Neuronal stem cell (in vitro differentiated cells): Measurements from ENCODE around the gene GALNTL6.

Experiments used
- DNase-seq: peaks from one replicate; pipeline ENCODE4 v3.0.0-alpha.2; 2013; ENCODE audit warnings: low spot score
- H2AFZ ChIP-seq: one replicate; pipeline ENCODE4 v1.6.1; 2013; ENCODE audit warnings: mild to moderate bottlenecking, low read length, inconsistent platforms
- H2AK5ac ChIP-seq: 2 replicates; pipeline ENCODE4 v1.6.1; 2013; ENCODE audit warnings: low read depth, mild to moderate bottlenecking, inconsistent platforms, low read length, moderate library complexity, mixed read lengths
- H2BK120ac ChIP-seq: 2 replicates; pipeline ENCODE4 v1.6.1; 2013; ENCODE audit warnings: low read depth, mild to moderate bottlenecking, inconsistent platforms, low read length, moderate library complexity, mixed read lengths
- H2BK12ac ChIP-seq: one replicate; pipeline ENCODE4 v1.6.1; 2013; ENCODE audit warnings: low read length, inconsistent platforms
- H2BK15ac ChIP-seq: 2 replicates; pipeline ENCODE4 v1.6.1; 2013; ENCODE audit warnings: mild to moderate bottlenecking, low read length, inconsistent platforms, mixed read lengths
- H2BK5ac ChIP-seq: one replicate; pipeline ENCODE4 v1.6.1; 2013; ENCODE audit warnings: inconsistent platforms, mild to moderate bottlenecking, low read length, moderate library complexity
- H3K14ac ChIP-seq: one replicate; pipeline ENCODE4 v1.6.1; 2013; ENCODE audit warnings: low read length, inconsistent platforms
- H3K18ac ChIP-seq: 2 replicates; pipeline ENCODE4 v1.6.1; 2013; ENCODE audit warnings: low read length, inconsistent platforms
- H3K23ac ChIP-seq: 2 replicates; pipeline ENCODE4 v1.6.1; 2013; ENCODE audit warnings: low read depth, mild to moderate bottlenecking, mixed read lengths, low read length, inconsistent platforms; ENCODE audit not compliant: poor library complexity
- H3K27ac ChIP-seq: replicated peaks from 3 replicates; pipeline ENCODE4 v1.5.1; 2013; ENCODE audit warnings: low read length, inconsistent platforms
- H3K27me3 ChIP-seq, 3 experiments: 2 replicates each; pipeline ENCODE4 v1.6.1; 2013; ENCODE audit warnings: low read length in 3 of 3, mild to moderate bottlenecking in 2 of 3, inconsistent platforms in 1 of 3, low read depth in 1 of 3, mixed read lengths in 1 of 3, moderate library complexity in 1 of 3; ENCODE audit not compliant: control insufficient read depth in 3 of 3, insufficient read depth in 3 of 3
- H3K36me3 ChIP-seq, 2 donors: replicated peaks in 1 of 2; 2 replicates each; pipeline ENCODE4 v1.6.1; 2013; ENCODE audit warnings: low read length in 2 of 2; ENCODE audit not compliant: control insufficient read depth in 2 of 2, insufficient read depth in 2 of 2
- H3K4ac ChIP-seq: 2 replicates; pipeline ENCODE4 v1.6.1; 2013; ENCODE audit warnings: inconsistent platforms, mild to moderate bottlenecking, low read length, moderate library complexity
- H3K4me1 ChIP-seq, 2 donors: 1 replicate in 1 of 2; 2 replicates in 1 of 2; pipeline ENCODE4 v1.6.1; 2013; ENCODE audit warnings: low read length in 2 of 2, low read depth in 1 of 2; ENCODE audit not compliant: control insufficient read depth in 2 of 2, insufficient read depth in 1 of 2
- H3K4me2 ChIP-seq: one replicate; pipeline ENCODE4 v1.6.1; 2013; ENCODE audit warnings: mild to moderate bottlenecking, low read length, inconsistent platforms; ENCODE audit not compliant: insufficient read depth, poor library complexity, severe bottlenecking
- H3K4me3 ChIP-seq, 2 donors: 2 replicates each; pipeline ENCODE4 v1.5.1; 2013; ENCODE audit warnings: low read length in 2 of 2, mild to moderate bottlenecking in 2 of 2, inconsistent platforms in 1 of 2, moderate library complexity in 1 of 2
- H3K79me1 ChIP-seq: one replicate; pipeline ENCODE4 v1.6.1; 2013; ENCODE audit warnings: low read depth, mild to moderate bottlenecking, inconsistent platforms, low read length, moderate library complexity
- H3K9ac ChIP-seq: one replicate; pipeline ENCODE4 v1.6.1; 2013; ENCODE audit warnings: mild to moderate bottlenecking, low read depth, low read length, inconsistent platforms; ENCODE audit not compliant: poor library complexity
- H3K9me3 ChIP-seq, 2 donors: replicated peaks in 1 of 2; 2 replicates each; pipeline versions ENCODE3 to v1.6.1; 2013; ENCODE audit warnings: low read length in 2 of 2, mild to moderate bottlenecking in 2 of 2, inconsistent platforms in 1 of 2, low read depth in 1 of 2, mixed read lengths in 1 of 2, moderate library complexity in 1 of 2; ENCODE audit not compliant: control insufficient read depth in 2 of 2, insufficient read depth in 1 of 2
- H4K8ac ChIP-seq: one replicate; pipeline ENCODE4 v1.6.1; 2013; ENCODE audit warnings: low read depth, mild to moderate bottlenecking, inconsistent platforms, low read length, moderate library complexity
- H4K91ac ChIP-seq: one replicate; pipeline ENCODE4 v1.6.1; 2013; ENCODE audit warnings: low read length, low read depth, mild to moderate bottlenecking, inconsistent platforms; ENCODE audit not compliant: poor library complexity
- WGBS, 2 donors: extraction: QIAGEN DNeasy Blood & Tissue Kit; methylation state at CpG; one replicate each; pipeline ENCODE4 v1.1.7; 2013; ENCODE audit warnings: missing lambda C conversion rate in 2 of 2, mixed read lengths in 1 of 2; ENCODE audit not compliant: insufficient read length in 2 of 2, insufficient replicate concordance in 1 of 2; ENCODE audit errors: extremely low coverage in 2 of 2; 5-methylcytosine and 5-hydroxymethylcytosine counted together

The GALNTL6 gene

DNA sequence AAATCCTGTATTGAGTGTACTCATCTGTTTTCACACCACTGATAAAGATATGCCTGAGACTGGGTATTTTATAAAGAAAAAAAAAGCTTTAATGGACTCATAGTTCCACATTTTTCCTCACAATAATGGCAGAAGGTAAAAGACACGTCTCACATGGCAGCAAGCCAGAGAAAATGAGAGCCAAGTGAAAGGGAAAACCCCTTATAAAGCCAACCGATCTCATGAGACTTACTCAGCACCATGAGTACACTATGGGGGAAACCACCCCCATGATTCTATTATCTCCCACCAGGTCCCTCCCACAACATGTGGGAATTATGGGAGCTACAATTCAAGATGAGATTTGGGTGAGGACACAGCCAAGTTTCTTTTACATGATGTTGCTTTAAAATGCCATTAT lies 171.9 kb downstream of the GALNTL6 start:
- H4K91ac ChIP-seq: no peak overlapping the region
- H3K27me3 ChIP-seq: no peaks in the 10 kb centered on the region
- H2BK120ac ChIP-seq: no peak overlapping the region
- H3K4me3 ChIP-seq: no peak overlapping the region
- H3K4ac ChIP-seq: no peak overlapping the region
- H3K79me1 ChIP-seq: no peaks in the 10 kb centered on the region
- no CpG with 5 or more reads among the region's 2 CpGs for WGBS, 2 donors
- no peaks in the 10 kb centered on the region for H3K36me3 ChIP-seq
- H3K9ac ChIP-seq: no peak overlapping the region
- no peak for DNase-seq
- H3K4me2 ChIP-seq: no peak overlapping the region
- H3K27ac ChIP-seq: no peak overlapping the region
- no peak overlapping the region for H2BK12ac ChIP-seq
- H2BK15ac ChIP-seq: no peak overlapping the region
- H3K14ac ChIP-seq: no peak overlapping the region
- H4K8ac ChIP-seq: no peak overlapping the region
- H3K23ac ChIP-seq: no peak overlapping the region
- H3K9me3 ChIP-seq: no peaks in the 10 kb centered on the region
- H2AFZ ChIP-seq: no peak overlapping the region
- H3K18ac ChIP-seq: no peak overlapping the region
- H3K4me1 ChIP-seq: peaks cover 2% of the 10 kb centered on the region in 2 donors
- no peak overlapping the region for H2BK5ac ChIP-seq
- no peak overlapping the region for H2AK5ac ChIP-seq

DNA sequence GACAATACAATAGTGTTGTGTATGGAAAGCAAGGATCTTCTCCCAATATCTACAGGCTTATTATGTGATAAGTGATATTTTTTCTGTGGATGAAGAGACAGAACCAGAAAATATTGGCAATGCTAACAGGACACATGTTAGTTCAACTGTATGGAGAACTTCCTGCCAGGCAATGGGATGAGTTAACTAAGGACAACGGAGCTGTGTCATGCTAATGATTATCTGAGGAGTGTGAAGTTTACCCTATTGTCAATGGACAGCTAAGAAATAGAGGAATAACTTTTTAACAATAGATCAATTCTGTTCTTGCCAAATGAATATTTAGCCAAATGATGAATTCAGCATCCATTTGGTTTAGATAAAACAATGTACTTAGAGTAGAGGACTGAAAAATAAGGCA lies 180.0 kb downstream of the GALNTL6 start:
- no peak overlapping the region for H2BK5ac ChIP-seq
- H3K79me1 ChIP-seq: no peaks in the 10 kb centered on the region
- no peak overlapping the region for H2AFZ ChIP-seq
- H3K27me3 ChIP-seq: no peaks in the 10 kb centered on the region
- H3K14ac ChIP-seq: no peak overlapping the region
- H3K4ac ChIP-seq: no peak overlapping the region
- WGBS, 2 donors: no CpG with 5 or more reads among the region's 1 CpG
- DNase-seq: no peak
- no peak overlapping the region for H2BK15ac ChIP-seq
- no peak overlapping the region for H4K91ac ChIP-seq
- no peak overlapping the region for H3K4me3 ChIP-seq
- no peak overlapping the region for H3K4me2 ChIP-seq
- no peak overlapping the region for H3K27ac ChIP-seq
- no peak overlapping the region for H2BK12ac ChIP-seq
- peaks cover 0 to 4% of the 10 kb centered on the region in 2 donors for H3K4me1 ChIP-seq
- no peaks in the 10 kb centered on the region for H3K36me3 ChIP-seq
- H2BK120ac ChIP-seq: no peak overlapping the region
- H3K18ac ChIP-seq: no peak overlapping the region
- H2AK5ac ChIP-seq: no peak overlapping the region
- H3K9ac ChIP-seq: no peak overlapping the region
- peaks cover 0 to 3% of the 10 kb centered on the region in 2 donors for H3K9me3 ChIP-seq
- no peak overlapping the region for H4K8ac ChIP-seq
- H3K23ac ChIP-seq: no peak overlapping the region

DNA sequence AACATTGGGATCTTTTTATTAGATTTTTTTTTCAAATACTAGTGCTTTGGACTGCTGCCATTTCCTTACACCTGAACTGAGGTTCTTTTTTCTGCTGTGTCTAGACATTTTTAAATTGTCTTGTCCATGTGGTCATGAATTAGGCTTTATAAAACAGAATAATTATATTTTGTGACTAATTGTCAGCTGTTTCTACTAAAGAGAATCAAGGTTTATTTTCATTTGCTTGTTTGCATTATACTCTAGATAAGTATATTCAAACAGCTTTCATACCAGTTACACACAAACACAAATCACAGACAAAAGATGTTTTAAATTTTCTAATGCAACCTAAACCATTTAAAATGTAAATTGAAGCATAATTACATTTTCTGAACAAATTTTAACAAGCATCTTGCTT lies 194.7 kb downstream of the GALNTL6 start:
- no peak overlapping the region for H3K18ac ChIP-seq
- H2BK120ac ChIP-seq: no peak overlapping the region
- H4K91ac ChIP-seq: no peak overlapping the region
- DNase-seq: no peak
- no peak overlapping the region for H2AFZ ChIP-seq
- H3K27ac ChIP-seq: no peak overlapping the region
- no peak overlapping the region for H4K8ac ChIP-seq
- H3K9ac ChIP-seq: no peak overlapping the region
- no peaks in the 10 kb centered on the region for H3K36me3 ChIP-seq
- no peak overlapping the region for H2BK15ac ChIP-seq
- H2AK5ac ChIP-seq: no peak overlapping the region
- H3K14ac ChIP-seq: no peak overlapping the region
- no peak overlapping the region for H2BK5ac ChIP-seq
- H3K4ac ChIP-seq: no peak overlapping the region
- H2BK12ac ChIP-seq: no peak overlapping the region
- no peaks in the 10 kb centered on the region for H3K79me1 ChIP-seq
- H3K27me3 ChIP-seq: no peaks in the 10 kb centered on the region
- no peaks in the 10 kb centered on the region for H3K4me1 ChIP-seq
- no peak overlapping the region for H3K4me2 ChIP-seq
- no peaks in the 10 kb centered on the region for H3K9me3 ChIP-seq
- no peak overlapping the region for H3K23ac ChIP-seq
- H3K4me3 ChIP-seq: no peak overlapping the region

DNA sequence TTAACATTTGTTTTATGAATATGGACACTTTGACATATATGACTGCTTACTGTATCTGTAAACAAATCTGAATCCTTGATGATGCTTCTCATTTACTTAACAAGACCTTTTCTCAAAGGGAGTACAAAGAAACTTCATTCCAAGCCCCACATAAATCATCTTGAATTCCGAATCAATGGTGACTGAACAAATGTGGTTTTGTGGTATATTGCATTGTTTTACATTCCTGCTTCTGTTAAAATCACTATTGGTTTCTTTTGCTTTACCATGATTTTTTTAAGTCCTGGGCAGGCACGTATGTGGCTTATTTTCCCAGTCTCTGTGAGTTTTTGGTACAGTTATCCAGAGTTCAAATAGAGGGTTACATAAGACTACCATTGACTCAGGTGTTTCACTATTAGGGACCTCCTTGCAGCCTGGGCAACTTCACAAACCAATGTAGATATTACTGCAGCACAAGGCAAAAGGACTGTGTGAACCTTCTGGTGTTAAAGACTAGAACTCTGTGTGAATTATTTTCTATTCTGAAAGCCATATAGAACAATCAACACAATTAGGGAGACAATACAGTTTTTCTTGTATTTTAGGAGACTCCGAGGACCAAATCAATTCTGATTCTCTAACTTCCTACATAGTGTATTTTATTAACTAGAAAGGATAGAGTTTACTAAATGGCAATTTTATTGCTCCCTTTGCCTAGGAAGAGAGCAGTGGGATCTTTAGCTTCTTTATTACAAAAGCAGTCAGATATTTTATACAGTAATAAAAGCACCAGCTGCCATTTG lies 196.4 kb downstream of the GALNTL6 start:
- Histone ChIP-seq H3K9ac (no peak overlapping the region), H3K4me2 (no peak overlapping the region), H3K4ac (no peak overlapping the region), H3K4me1 (no peaks in the 10 kb centered on the region), H2BK12ac (no peak overlapping the region), H2AK5ac (no peak overlapping the region), H3K4me3 (no peak overlapping the region), H2AFZ (no peak overlapping the region), H2BK120ac (no peak overlapping the region), H3K79me1 (no peaks in the 10 kb centered on the region), H2BK5ac (no peak overlapping the region), H4K8ac (no peak overlapping the region), H2BK15ac (no peak overlapping the region), H3K27ac (no peak overlapping the region), H3K27me3 (no peaks in the 10 kb centered on the region), H4K91ac (no peak overlapping the region), H3K18ac (no peak overlapping the region), H3K14ac (no peak overlapping the region), H3K23ac (no peak overlapping the region), H3K36me3 (no peaks in the 10 kb centered on the region), H3K9me3 (no peaks in the 10 kb centered on the region)
- no peak for DNase-seq
- WGBS, 2 donors: no CpG with 5 or more reads among the region's 3 CpGs
